ENCODE results near the gene CDHR5. TPM values are rescaled to one million over a fixed set of nuclear protein-coding genes. Genes with fewer than 3 reads are reported as not detected.
"Not testable (repeated sequence)": the region's sequence is repeated elsewhere in the genome, so short reads cannot be mapped to it uniquely, and the experiment has no call there.

The CDHR5 gene
- total RNA-seq, 1 experiment from 2014 or later = not detected

- DNase-seq (ENCODE audit: low spot score) = no peak
These were observed 38.1 kb downstream of the CDHR5 start for GRCh38 chr11:586376-587316.

GRCh38 chr11:584287-584686, 40.5 kb downstream of the CDHR5 start:
- no peak for DNase-seq (ENCODE audit: low spot score)

- no peak for DNase-seq (ENCODE audit: low spot score)
These were observed 43.0 kb downstream of the CDHR5 start for GRCh38 chr11:581752-582151.

GRCh38 chr11:581342-581741, 43.4 kb downstream of the CDHR5 start:
- no peak for DNase-seq (ENCODE audit: low spot score)

GRCh38 chr11:579830-580601, 44.7 kb downstream of the CDHR5 start:
- DNase-seq (ENCODE audit: low spot score) = no peak

- DNase-seq (ENCODE audit: low spot score) = no peak
These were observed 46.3 kb downstream of the CDHR5 start for GRCh38 chr11:578276-579035.

GRCh38 chr11:577611-577894, 47.2 kb downstream of the CDHR5 start:
- no peak for DNase-seq (ENCODE audit: low spot score)

- no peak for DNase-seq (ENCODE audit: low spot score)
These were observed 47.7 kb downstream of the CDHR5 start for GRCh38 chr11:576811-577610.

GRCh38 chr11:575996-576768, 48.6 kb downstream of the CDHR5 start, which contains the start of gene PHRF1:
Gene PHRF1, plus strand, starts transcription at chr11:576470. Its CDS starts 5,043 bp downstream, at chr11:581513.
- peak; percentile 76 for DNase-seq (ENCODE audit: low spot score)

- no peak for DNase-seq (ENCODE audit: low spot score)
These were observed 49.3 kb downstream of the CDHR5 start for GRCh38 chr11:575313-575995.

GRCh38 chr11:574632-575312, 50.0 kb downstream of the CDHR5 start:
- no peak for DNase-seq (ENCODE audit: low spot score)

- DNase-seq (ENCODE audit: low spot score) = not testable (repeated sequence)
These were observed 50.7 kb downstream of the CDHR5 start for GRCh38 chr11:574031-574570.

GRCh38 chr11:573146-573759, 51.5 kb downstream of the CDHR5 start:
- DNase-seq (ENCODE audit: low spot score) = no peak

GRCh38 chr11:571802-572185, 53.0 kb downstream of the CDHR5 start:
- no peak for DNase-seq (ENCODE audit: low spot score)

- DNase-seq (ENCODE audit: low spot score) = no peak
These were observed 55.4 kb downstream of the CDHR5 start for GRCh38 chr11:569158-569885.

- DNase-seq (ENCODE audit: low spot score) = peak; percentile 62
These were observed 56.2 kb downstream of the CDHR5 start for GRCh38 chr11:568306-569157.
